ENCODE data around the gene ELMO1. TPM values are rescaled to one million over a fixed set of nuclear protein-coding genes. Genes with fewer than 3 reads are reported as not detected.

ELMO1 gene
- total RNA-seq, 1 donor from 2014 or later, result 53.8 TPM

DNA sequence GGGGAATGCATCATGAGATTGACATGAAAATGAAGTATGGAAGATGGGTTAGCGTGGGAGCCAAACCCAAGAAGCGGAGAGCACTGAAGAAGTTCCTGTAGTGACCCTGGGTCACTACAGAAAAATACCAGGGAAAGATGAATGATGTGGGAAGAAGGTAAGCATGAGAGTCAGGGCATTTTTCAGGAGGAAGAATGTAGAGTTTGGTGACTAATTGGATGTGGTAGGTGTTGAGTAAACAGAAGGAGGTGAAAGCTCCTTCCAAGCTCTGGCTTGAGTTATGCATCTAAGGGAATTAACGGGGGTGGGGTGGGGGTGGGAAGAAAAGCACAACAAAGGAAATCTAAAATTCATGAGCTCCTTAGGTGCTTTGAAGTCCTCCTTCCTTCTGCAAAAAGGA lies 486.3 kb downstream of the ELMO1 start:
- Histone ChIP-seq H3K27me3 (no peaks in the 10 kb centered on the region), H3K4me1 (peaks cover 11% of the 10 kb centered on the region), H3K9me3 (no peaks in the 10 kb centered on the region), H3K36me3 (no peaks in the 10 kb centered on the region), H3K27ac (no peak overlapping the region), H3K4me3 (no peak overlapping the region)
- DNase-seq, result no peak
- no peak for ATAC-seq
- intact Hi-C loops (cut with DNase I), result no loop called here
- TF ChIP-seq, protein P1, sequence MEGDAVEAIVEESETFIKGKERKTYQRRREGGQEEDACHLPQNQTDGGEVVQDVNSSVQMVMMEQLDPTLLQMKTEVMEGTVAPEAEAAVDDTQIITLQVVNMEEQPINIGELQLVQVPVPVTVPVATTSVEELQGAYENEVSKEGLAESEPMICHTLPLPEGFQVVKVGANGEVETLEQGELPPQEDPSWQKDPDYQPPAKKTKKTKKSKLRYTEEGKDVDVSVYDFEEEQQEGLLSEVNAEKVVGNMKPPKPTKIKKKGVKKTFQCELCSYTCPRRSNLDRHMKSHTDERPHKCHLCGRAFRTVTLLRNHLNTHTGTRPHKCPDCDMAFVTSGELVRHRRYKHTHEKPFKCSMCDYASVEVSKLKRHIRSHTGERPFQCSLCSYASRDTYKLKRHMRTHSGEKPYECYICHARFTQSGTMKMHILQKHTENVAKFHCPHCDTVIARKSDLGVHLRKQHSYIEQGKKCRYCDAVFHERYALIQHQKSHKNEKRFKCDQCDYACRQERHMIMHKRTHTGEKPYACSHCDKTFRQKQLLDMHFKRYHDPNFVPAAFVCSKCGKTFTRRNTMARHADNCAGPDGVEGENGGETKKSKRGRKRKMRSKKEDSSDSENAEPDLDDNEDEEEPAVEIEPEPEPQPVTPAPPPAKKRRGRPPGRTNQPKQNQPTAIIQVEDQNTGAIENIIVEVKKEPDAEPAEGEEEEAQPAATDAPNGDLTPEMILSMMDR (IDR thresholded peaks at IDR 0.05), result no peak

DNA sequence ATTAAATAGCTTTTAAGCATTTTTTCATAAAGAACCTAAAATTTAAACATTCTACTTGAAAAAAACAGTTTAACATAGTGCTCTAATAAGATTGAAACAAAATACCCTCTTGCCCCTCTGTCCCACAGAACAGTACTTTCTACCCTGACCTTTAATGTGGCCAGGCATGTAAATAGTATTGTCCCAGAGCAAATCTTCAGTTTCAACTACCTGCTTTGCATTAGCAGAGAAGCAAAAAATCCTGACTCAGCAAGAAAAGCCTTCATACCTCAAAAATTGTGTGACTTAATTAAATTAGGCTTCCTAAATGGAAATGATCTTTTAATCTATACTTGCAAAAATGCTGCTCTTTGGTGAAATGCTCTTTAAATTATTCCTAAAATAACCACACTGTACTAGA lies 487.0 kb downstream of the ELMO1 start:
- H3K9me3 ChIP-seq, result no peaks in the 10 kb centered on the region
- no peaks in the 10 kb centered on the region for H3K36me3 ChIP-seq
- ATAC-seq (no peak), DNase-seq (no peak)
- peaks cover 7% of the 10 kb centered on the region for H3K4me1 ChIP-seq
- no peak overlapping the region for H3K4me3 ChIP-seq
- no peaks in the 10 kb centered on the region for H3K27me3 ChIP-seq
- intact Hi-C loops (cut with DNase I), result no loop called here
- TF ChIP-seq, protein P1 (IDR thresholded peaks at IDR 0.05), result no peak
- H3K27ac ChIP-seq, result no peak overlapping the region

DNA sequence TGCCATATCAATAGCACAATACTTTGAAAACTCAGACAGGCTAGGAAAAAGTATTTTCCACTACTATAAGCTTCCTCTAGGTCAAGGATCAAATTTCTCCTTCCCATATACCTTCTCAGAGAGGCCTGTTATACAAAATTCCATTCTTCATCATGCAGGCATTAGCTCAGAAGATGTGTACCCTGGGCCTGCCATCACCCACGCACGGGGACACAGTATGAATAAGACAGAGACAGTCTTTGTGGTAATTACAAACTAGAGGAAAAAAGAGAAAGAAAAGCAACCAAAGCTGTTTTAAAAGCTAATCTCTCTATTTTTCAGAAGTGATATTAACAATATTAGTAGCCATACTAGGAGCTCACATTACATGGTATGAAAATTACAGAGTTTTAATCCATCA lies 487.6 kb downstream of the ELMO1 start:
- intact Hi-C loops (cut with DNase I), result no loop called here
- Histone ChIP-seq H3K4me3 (no peak overlapping the region), H3K27ac (no peak overlapping the region), H3K9me3 (no peaks in the 10 kb centered on the region), H3K4me1 (peaks cover 5% of the 10 kb centered on the region), H3K27me3 (no peaks in the 10 kb centered on the region), H3K36me3 (no peaks in the 10 kb centered on the region)
- no peak for DNase-seq
- TF ChIP-seq, protein P1 (IDR thresholded peaks at IDR 0.05), result no peak
- no peak for ATAC-seq

- ATAC-seq (no peak), DNase-seq (no peak)
- H3K27ac ChIP-seq, result no peak overlapping the region
- no peaks in the 10 kb centered on the region for H3K4me1 ChIP-seq
- no peaks in the 10 kb centered on the region for H3K36me3 ChIP-seq
- H3K4me3 ChIP-seq, result no peak overlapping the region
- H3K9me3 ChIP-seq, result no peaks in the 10 kb centered on the region
- intact Hi-C loops (cut with DNase I), result no loop called here
- no peaks in the 10 kb centered on the region for H3K27me3 ChIP-seq
- TF ChIP-seq, protein P1 (IDR thresholded peaks at IDR 0.05), result no peak
Observed at GRCh38 chr7:36960105-36960504, 488.6 kb downstream of the ELMO1 start.

GRCh38 chr7:36958111-36958733 lies 490.4 kb downstream of the ELMO1 start:
- Histone ChIP-seq H3K9me3 (no peaks in the 10 kb centered on the region), H3K4me1 (no peaks in the 10 kb centered on the region), H3K27me3 (no peaks in the 10 kb centered on the region), H3K27ac (no peak overlapping the region), H3K4me3 (no peak overlapping the region), H3K36me3 (no peaks in the 10 kb centered on the region)
- TF ChIP-seq, protein P1 (IDR thresholded peaks at IDR 0.05), result no peak
- no peak for ATAC-seq
- no peak for DNase-seq
- intact Hi-C loops (cut with DNase I), result no loop called here

- TF ChIP-seq, protein P1 (IDR thresholded peaks at IDR 0.05), result no peak
- Histone ChIP-seq H3K4me1 (no peaks in the 10 kb centered on the region), H3K27me3 (no peaks in the 10 kb centered on the region), H3K36me3 (no peaks in the 10 kb centered on the region), H3K4me3 (no peak overlapping the region), H3K27ac (no peak overlapping the region), H3K9me3 (no peaks in the 10 kb centered on the region)
- no peak for ATAC-seq
- DNase-seq, result no peak
- intact Hi-C loops (cut with DNase I), result no loop called here
Observed at GRCh38 chr7:36957620-36958019, 491.0 kb downstream of the ELMO1 start.
